NB4 (cell line): ENCODE measurements around the gene TSPAN32.

Experiments used
- MAX ChIP-seq: IDR thresholded peaks from 2 replicates; pipeline ENCODE4 v1.6.1; 2011; ENCODE audit warnings: low read depth, low read length
- MYC ChIP-seq: IDR thresholded peaks from 2 replicates; pipeline ENCODE4 v1.6.1; 2011; ENCODE audit warnings: low read depth, low read length
- POLR2A ChIP-seq: IDR thresholded peaks from 2 replicates; pipeline ENCODE4 v1.6.1; 2011; ENCODE audit warnings: mild to moderate bottlenecking; ENCODE audit not compliant: insufficient read length; ENCODE audit errors: extremely low read depth
- TF ChIP-seq, protein P1 (sequence below): IDR thresholded peaks from one replicate; pipeline ENCODE4 v1.5.1; 2012; ENCODE audit warnings: low read depth, low read length

GRCh38 chr11:2331404-2331803, 29.6 kb downstream of the TSPAN32 start:
- TF ChIP-seq, protein P1, sequence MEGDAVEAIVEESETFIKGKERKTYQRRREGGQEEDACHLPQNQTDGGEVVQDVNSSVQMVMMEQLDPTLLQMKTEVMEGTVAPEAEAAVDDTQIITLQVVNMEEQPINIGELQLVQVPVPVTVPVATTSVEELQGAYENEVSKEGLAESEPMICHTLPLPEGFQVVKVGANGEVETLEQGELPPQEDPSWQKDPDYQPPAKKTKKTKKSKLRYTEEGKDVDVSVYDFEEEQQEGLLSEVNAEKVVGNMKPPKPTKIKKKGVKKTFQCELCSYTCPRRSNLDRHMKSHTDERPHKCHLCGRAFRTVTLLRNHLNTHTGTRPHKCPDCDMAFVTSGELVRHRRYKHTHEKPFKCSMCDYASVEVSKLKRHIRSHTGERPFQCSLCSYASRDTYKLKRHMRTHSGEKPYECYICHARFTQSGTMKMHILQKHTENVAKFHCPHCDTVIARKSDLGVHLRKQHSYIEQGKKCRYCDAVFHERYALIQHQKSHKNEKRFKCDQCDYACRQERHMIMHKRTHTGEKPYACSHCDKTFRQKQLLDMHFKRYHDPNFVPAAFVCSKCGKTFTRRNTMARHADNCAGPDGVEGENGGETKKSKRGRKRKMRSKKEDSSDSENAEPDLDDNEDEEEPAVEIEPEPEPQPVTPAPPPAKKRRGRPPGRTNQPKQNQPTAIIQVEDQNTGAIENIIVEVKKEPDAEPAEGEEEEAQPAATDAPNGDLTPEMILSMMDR, result no peak
- TF ChIP-seq MYC, result no peak
- no peak for TF ChIP-seq POLR2A
- no peak for TF ChIP-seq MAX
